Measurements from ENCODE around the gene NRDC. TPM values are rescaled to one million over a fixed set of nuclear protein-coding genes. Genes with fewer than 3 reads are reported as not detected.

Gene NRDC
- polyA plus RNA-seq, 6 donors from 2014 or later: 58.5 to 94.9 (median 81.6) TPM

GRCh38 chr1:51741121-51741681 is 137.3 kb downstream of the NRDC start:
- no peak for ATAC-seq (ENCODE audit: low read depth in 2 of 2)
- peaks cover 8% of the 10 kb centered on the region in 2 donors for H3K36me3 Mint-ChIP-seq

GRCh38 chr1:51740652-51741051 is 137.9 kb downstream of the NRDC start:
- Mint-ChIP-seq H3K27ac (peak overlapping the region in 2 of 6 donors; percentile 15 to 18), H3K9me3 (no peaks in the 10 kb centered on the region), H3K36me3 (peaks cover 8% of the 10 kb centered on the region in 2 donors), H3K4me3 (no peak overlapping the region), H3K27me3 (no peaks in the 10 kb centered on the region), H3K4me1 (peaks cover 13 to 41% (median 26%) of the 10 kb centered on the region in 3 donors)
- DNase-seq (no peak), ATAC-seq (ENCODE audit: low read depth in 2 of 2) (no peak)

More at GRCh38 chr1:51741121-51741681, 137.3 kb downstream of the NRDC start:
- peak overlapping the region in 2 of 6 donors; percentile 18 to 29 for H3K27ac Mint-ChIP-seq
- H3K4me1 Mint-ChIP-seq: peaks cover 12 to 38% (median 26%) of the 10 kb centered on the region in 3 donors
- no peaks in the 10 kb centered on the region for H3K9me3 Mint-ChIP-seq
- DNase-seq: no peak
- no peak overlapping the region for H3K4me3 Mint-ChIP-seq
- H3K27me3 Mint-ChIP-seq: no peaks in the 10 kb centered on the region

Other genes starting within 250 kb of the NRDC start
- not detected for gene RAB3B, start 112.0 kb upstream of the NRDC start, polyA plus RNA-seq (ENCODE audit: low read depth in 6 of 6)
- 10 to 100 TPM; 24.3 to 34.9 (median 28.1) TPM for gene KTI12, start 155.1 kb upstream of the NRDC start, polyA plus RNA-seq (ENCODE audit: low read depth in 6 of 6)
- 10 to 100 TPM; 67.9 to 98.7 (median 82.6) TPM for gene TXNDC12, start 176.5 kb upstream of the NRDC start, polyA plus RNA-seq (ENCODE audit: low read depth in 6 of 6)
- gene BTF3L4, start 177.6 kb upstream of the NRDC start, polyA plus RNA-seq (ENCODE audit: low read depth in 6 of 6): 10 to 100 TPM; 81.5 to 99.9 (median 88.9) TPM